ENCODE results near the gene IQSEC3.

GRCh38 chr12:53735-54730 is 12.5 kb upstream of the IQSEC3 start:
- TF ChIP-seq POLR2A (IDR thresholded peaks at IDR 0.05) (no peak), CTCF (IDR thresholded peaks at IDR 0.05 in 4 of 5, conservative IDR thresholded peaks at IDR 0.05 in 1 of 5) (no peak)
